Panc1 (cell line): ENCODE measurements around the gene CACNG3.

ENCODE experiments used
- CTCF ChIP-seq: fragments of 450-650 bp; IDR thresholded peaks from 2 replicates; pipeline ENCODE4 v1.5.1; 2017; ENCODE audit warnings: mild to moderate bottlenecking
- POLR2AphosphoS5 ChIP-seq: IDR thresholded peaks from 2 replicates; pipeline ENCODE4 v1.6.1; 2012; ENCODE audit warnings: mild to moderate bottlenecking, low read depth, low read length, moderate library complexity
- REST ChIP-seq, 2 experiments: IDR thresholded peaks; 2 replicates each; pipeline ENCODE4 v1.6.1; 2011 to 2012; ENCODE audit warnings: low read depth in 2 of 2, control low read depth in 1 of 2, low read length in 1 of 2, mild to moderate bottlenecking in 1 of 2, moderate library complexity in 1 of 2; ENCODE audit not compliant: insufficient read depth in 1 of 2
- SIN3A ChIP-seq: IDR thresholded peaks from 2 replicates; pipeline ENCODE4 v1.6.1; 2012; ENCODE audit warnings: low read depth, mild to moderate bottlenecking, low read length, moderate library complexity, borderline replicate concordance; ENCODE audit not compliant: insufficient read depth

- TF ChIP-seq CTCF: no peak
- no peak for TF ChIP-seq POLR2AphosphoS5
- no peak for TF ChIP-seq SIN3A
- peak; percentile 79 to 83 for TF ChIP-seq REST (IDR thresholded peaks at IDR 0.05; ENCODE audit: insufficient read depth in 1 of 2, low read depth in 2 of 2, low read length in 1 of 2)
Observed at GRCh38 chr16:24255456-24256371, at the start of gene CACNG3.
